GM18520 (cell line): ENCODE measurements around the gene MGST2.
"Not testable (repeated sequence)": the region's sequence is repeated elsewhere in the genome, so short reads cannot be mapped to it uniquely, and the experiment has no call there.

Source experiments
- ATAC-seq: cut with Tn5 transposase; IDR thresholded peaks from one replicate; pipeline ENCODE4 v1.9.1; 2021; ENCODE audit not compliant: unreplicated experiment

MGST2 gene

GRCh38 chr4:139665690-139666529 lies at the start of gene MGST2:
Gene MGST2, plus strand, starts transcription at chr4:139665819. Its CDS starts 201 bp downstream, at chr4:139666020.
- ATAC-seq, result peak; percentile 51

GRCh38 chr4:139617702-139618490 lies 47.7 kb upstream of the MGST2 start:
- ATAC-seq, result no peak

GRCh38 chr4:139619644-139620043 lies 46.0 kb upstream of the MGST2 start:
- no peak for ATAC-seq

GRCh38 chr4:139622901-139623381 lies 42.7 kb upstream of the MGST2 start:
- ATAC-seq, result no peak

GRCh38 chr4:139624441-139625092 lies 41.1 kb upstream of the MGST2 start:
- no peak for ATAC-seq

- no peak for ATAC-seq
These were observed 40.5 kb upstream of the MGST2 start for GRCh38 chr4:139625093-139625455.

- no peak for ATAC-seq
These were observed 40.1 kb upstream of the MGST2 start for GRCh38 chr4:139625482-139625881.

GRCh38 chr4:139628184-139629012 lies 37.2 kb upstream of the MGST2 start:
- ATAC-seq, result no peak

GRCh38 chr4:139629436-139630125 lies 36.0 kb upstream of the MGST2 start:
- ATAC-seq, result no peak

GRCh38 chr4:139630126-139630495 lies 35.5 kb upstream of the MGST2 start:
- ATAC-seq, result no peak

GRCh38 chr4:139630991-139631390 lies 34.6 kb upstream of the MGST2 start:
- no peak for ATAC-seq

GRCh38 chr4:139631791-139632190 lies 33.8 kb upstream of the MGST2 start:
- ATAC-seq, result no peak

GRCh38 chr4:139632739-139633138 lies 32.9 kb upstream of the MGST2 start:
- not testable (repeated sequence) for ATAC-seq

GRCh38 chr4:139633195-139633594 lies 32.4 kb upstream of the MGST2 start:
- no peak for ATAC-seq

- no peak for ATAC-seq
These were observed 32.0 kb upstream of the MGST2 start for GRCh38 chr4:139633661-139634060.

GRCh38 chr4:139635966-139636365 lies 29.7 kb upstream of the MGST2 start:
- no peak for ATAC-seq

GRCh38 chr4:139638306-139638705 lies 27.3 kb upstream of the MGST2 start:
- ATAC-seq, result not testable (repeated sequence)

GRCh38 chr4:139639654-139640053 lies 26.0 kb upstream of the MGST2 start:
- no peak for ATAC-seq

- no peak for ATAC-seq
These were observed 24.4 kb upstream of the MGST2 start for GRCh38 chr4:139641218-139641617.

GRCh38 chr4:139642364-139642763 lies 23.3 kb upstream of the MGST2 start:
- no peak for ATAC-seq
